HEK293T (cell line): ENCODE measurements around the gene ZDHHC14.

Source experiments
- ARNT ChIP-seq: fragments of 450-650 bp; IDR thresholded peaks from 2 replicates; pipeline ENCODE4 v1.6.1; 2017; ENCODE audit warnings: mild to moderate bottlenecking
- CTBP1 ChIP-seq: fragments of 450-650 bp; IDR thresholded peaks from 2 replicates; pipeline ENCODE4 v1.6.1; 2016; ENCODE audit warnings: borderline replicate concordance
- ELF4 ChIP-seq: fragments of 450-650 bp; IDR thresholded peaks from 2 replicates; pipeline ENCODE4 v1.6.1; 2017; ENCODE audit warnings: antibody characterized with exemption

DNA sequence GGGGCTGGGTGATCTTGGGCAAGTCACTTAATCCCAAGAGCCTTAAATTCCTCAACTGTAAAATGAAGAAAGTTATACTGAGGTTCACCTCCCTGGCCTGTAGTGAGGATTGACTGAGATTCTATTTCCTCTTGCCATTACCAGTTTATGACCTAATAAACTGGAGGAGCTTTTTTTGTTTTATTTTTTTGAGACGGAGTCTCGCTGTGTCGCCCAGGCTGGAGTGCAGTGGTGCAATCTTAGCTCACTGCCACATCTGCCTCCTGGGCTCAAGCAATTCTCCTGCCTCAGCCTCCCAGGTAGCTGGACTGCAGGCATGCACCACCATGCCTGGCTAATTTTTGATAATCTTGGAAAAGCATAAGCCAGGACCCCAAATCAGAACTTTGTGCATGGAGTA, 280.7 kb downstream of the ZDHHC14 start:
- TF ChIP-seq CTBP1 (no peak), ARNT (no peak), ELF4 (no peak)
